Endothelial cell of umbilical vein (primary cell): ENCODE data around the gene RPP40. TPM values are rescaled to one million over a fixed set of nuclear protein-coding genes. Genes with fewer than 3 reads are reported as not detected.

Source experiments
- BruUV-seq: library from RNA; stranded (reverse); fragments of 400-500 nt; replicated peaks from 2 replicates; lab custom pipeline; 2021; lab: Mats Ljungman, UMichigan
- CTCF ChIA-PET: fragments of 300-600, 350-600 bp; sonication (Branson Sonifier 250); formaldehyde crosslinking; loops from one replicate; lab custom pipeline; 2021; ENCODE audit warnings: antibody characterized with exemption, inconsistent platforms; lab: Charles Lee
- POLR2A ChIA-PET: fragments of 300-600, 350-600 bp; sonication (Branson Sonifier 250); formaldehyde crosslinking; loops from one replicate; lab custom pipeline; 2021; ENCODE audit warnings: antibody characterized with exemption, inconsistent platforms; lab: Charles Lee
- DNase-seq: peaks from one replicate; pipeline ENCODE4 v3.0.0-alpha.2; 2011; ENCODE audit warnings: low read depth, low spot score
- FAIRE-seq: peaks from 2 replicates; lab custom pipeline; 2011; peaks lifted over from hg19 to GRCh38; lab: Jason Lieb, UNC
- H2AFZ ChIP-seq: 2 replicates; pipeline ENCODE4 v1.6.0; 2012; ENCODE audit warnings: low read depth, low read length, control low read depth, inconsistent platforms
- H3K27ac ChIP-seq: 2 replicates; pipeline ENCODE4 v1.5.1; 2011; ENCODE audit warnings: low read depth, mild to moderate bottlenecking, control low read depth, low read length, moderate library complexity; ENCODE audit not compliant: insufficient read depth
- H3K27me3 ChIP-seq, 2 experiments: 2 replicates each; pipeline versions ENCODE4 v1.6.0 to v1.6.1; 2011; ENCODE audit warnings: low read length in 2 of 2, mixed read lengths in 1 of 2; ENCODE audit not compliant: control insufficient read depth in 2 of 2, insufficient read depth in 2 of 2
- H3K36me3 ChIP-seq, 2 experiments: 2 replicates in 1 of 2; 3 replicates in 1 of 2; pipeline ENCODE4 v1.5.1; 2011; ENCODE audit warnings: low read length in 2 of 2, mild to moderate bottlenecking in 1 of 2, moderate library complexity in 1 of 2; ENCODE audit not compliant: control insufficient read depth in 2 of 2, insufficient read depth in 2 of 2; ENCODE audit errors: extremely low read depth in 1 of 2
- H3K4me1 ChIP-seq: 3 replicates; pipeline ENCODE4 v1.5.1; 2011; ENCODE audit warnings: mild to moderate bottlenecking, low read length; ENCODE audit not compliant: control insufficient read depth, insufficient read depth; ENCODE audit errors: extremely low read depth
- H3K4me2 ChIP-seq: 2 replicates; pipeline ENCODE4 v1.6.1; 2011; ENCODE audit warnings: low read length, control low read depth, mixed read lengths; ENCODE audit not compliant: insufficient read depth
- H3K4me3 ChIP-seq, 3 experiments: fragments of 200-600 bp in 1 of 3; sonication (generic), shearing (Covaris generic) in 1 of 3; replicated peaks in 1 of 3; 2 replicates each; pipeline ENCODE4 v1.5.1; 2011 to 2016; ENCODE audit warnings: control low read depth in 3 of 3, low read length in 3 of 3, mild to moderate bottlenecking in 2 of 3, inconsistent platforms in 1 of 3, low read depth in 1 of 3, moderate library complexity in 1 of 3; ENCODE audit not compliant: insufficient read depth in 1 of 3
- H3K79me2 ChIP-seq: 2 replicates; pipeline ENCODE4 v1.6.0; 2012; ENCODE audit warnings: low read length, inconsistent platforms; ENCODE audit not compliant: control insufficient read depth, insufficient read depth
- H3K9ac ChIP-seq: replicated peaks from 2 replicates; pipeline ENCODE3; 2011; ENCODE audit warnings: low read length, control low read depth; ENCODE audit not compliant: insufficient read depth; ENCODE audit errors: extremely low read depth
- H3K9me1 ChIP-seq: replicated peaks from 3 replicates; pipeline ENCODE4 v1.6.0; 2011; ENCODE audit warnings: mild to moderate bottlenecking, low read length; ENCODE audit not compliant: control insufficient read depth, insufficient read depth; ENCODE audit errors: extremely low read depth
- H3K9me3 ChIP-seq: replicated peaks from 2 replicates; pipeline ENCODE4 v1.5.1; 2012; ENCODE audit warnings: low read length, inconsistent platforms; ENCODE audit not compliant: control insufficient read depth, insufficient read depth
- H4K20me1 ChIP-seq: replicated peaks from 2 replicates; pipeline ENCODE3; 2011; ENCODE audit warnings: mild to moderate bottlenecking, low read length; ENCODE audit not compliant: control insufficient read depth, insufficient read depth; ENCODE audit errors: extremely low read depth
- FOS ChIP-seq: IDR thresholded peaks from 2 replicates; pipeline ENCODE4 v1.6.1; 2011; ENCODE audit warnings: mild to moderate bottlenecking, low read length, moderate library complexity, borderline replicate concordance; ENCODE audit not compliant: insufficient read depth
- GATA2 ChIP-seq: IDR thresholded peaks from 2 replicates; pipeline ENCODE4 v1.7.0; 2011; ENCODE audit warnings: low read depth, mild to moderate bottlenecking, moderate library complexity, mixed read lengths, low read length; ENCODE audit not compliant: insufficient read length, insufficient read depth
- MYC ChIP-seq: IDR thresholded peaks from one replicate; pipeline ENCODE4 v1.6.1; 2011; ENCODE audit warnings: mild to moderate bottlenecking, low read depth, low read length
- POLR2A ChIP-seq: IDR thresholded peaks from 2 replicates; pipeline ENCODE4 v1.6.1; 2012; ENCODE audit warnings: low read depth, mild to moderate bottlenecking, control low read depth, low read length
- POLR2AphosphoS5 ChIP-seq: IDR thresholded peaks from 2 replicates; pipeline ENCODE4 v1.6.1; 2012; ENCODE audit warnings: low read depth, mild to moderate bottlenecking, control low read depth, low read length, moderate library complexity; ENCODE audit not compliant: insufficient read depth
- dilution Hi-C: fragments of 300-500 bp; cut with MboI; formaldehyde crosslinking; loops from one replicate; pipeline ENCODE4 v1.15.0; 2019; ENCODE audit warnings: low sequenced_read_pairs; ENCODE audit not compliant: extremely low pct_ligation_motif_present
- intact Hi-C: fragments of 100-400 bp; cut with micrococcal nuclease; formaldehyde crosslinking; loops from one replicate; pipeline ENCODE4 v1.10.0; 2022
- polyA plus RNA-seq, 4 experiments: library from polyadenylated mRNA; depleted of rRNA in 3 of 4; stranded (reverse) in 3 of 4; unstranded in 1 of 4; fragments of >200 nt; gene quantifications; 2 replicates each; pipeline versions ENCODE4 v1.2.1 to v1.2.3, GENCODE V29; 2011 to 2012; ENCODE audit warnings: missing spikeins in 1 of 4
- total RNA-seq: library from RNA; stranded (reverse); gene quantifications from 2 replicates; pipeline ENCODE4 v1.2.3, GENCODE V29; 2021
- TF ChIP-seq, protein P1 (sequence below): IDR thresholded peaks from 2 replicates; pipeline ENCODE4 v1.6.1; 2011; ENCODE audit not compliant: insufficient read depth, insufficient read length

The RPP40 gene
- total and polyA plus RNA-seq, 2 donors (not counting 3 experiments of a cell fraction or from before 2014, with no cell fraction given): 10.2 to 15.3 TPM

DNA sequence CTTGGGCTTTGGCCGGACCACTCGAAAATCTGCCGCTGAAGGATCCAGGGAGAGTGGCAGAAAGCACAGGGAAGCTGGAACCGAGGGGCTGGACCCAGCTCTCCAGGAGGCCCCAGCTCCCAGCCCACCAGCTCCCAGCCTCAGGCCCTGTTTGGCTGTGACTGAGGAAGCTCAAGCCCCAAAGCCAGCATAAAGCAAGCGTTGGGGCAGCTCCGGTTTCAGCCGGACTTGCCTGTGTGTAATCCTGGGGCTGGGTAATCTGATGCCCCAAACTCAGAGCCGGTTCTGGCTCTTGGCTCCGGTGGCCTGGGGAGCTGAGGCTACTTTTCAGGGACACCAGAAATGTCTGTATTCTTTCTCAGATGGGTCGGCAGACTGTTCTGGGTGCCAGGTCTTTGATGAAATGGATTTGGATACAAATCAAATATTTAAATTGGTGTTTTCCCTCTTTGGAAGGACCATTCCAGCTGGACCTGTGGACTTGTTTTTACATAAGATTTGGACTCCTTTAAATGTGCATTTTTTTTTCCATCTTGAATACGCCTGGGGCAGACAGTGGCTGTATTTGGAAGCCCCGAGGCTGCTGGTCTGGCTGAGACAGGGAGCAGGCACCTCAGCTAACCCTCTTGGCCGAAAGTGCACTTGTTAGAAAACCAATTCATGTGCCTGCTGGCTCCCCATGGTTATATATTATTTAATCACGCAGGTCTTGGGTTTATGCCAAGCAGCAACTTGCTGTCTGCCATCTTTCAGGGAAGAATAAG is 29.7 kb downstream of the RPP40 start:
- intact Hi-C loops: no loop called here
- DNase-seq: no peak
- BruUV-seq: no TSS peak

DNA sequence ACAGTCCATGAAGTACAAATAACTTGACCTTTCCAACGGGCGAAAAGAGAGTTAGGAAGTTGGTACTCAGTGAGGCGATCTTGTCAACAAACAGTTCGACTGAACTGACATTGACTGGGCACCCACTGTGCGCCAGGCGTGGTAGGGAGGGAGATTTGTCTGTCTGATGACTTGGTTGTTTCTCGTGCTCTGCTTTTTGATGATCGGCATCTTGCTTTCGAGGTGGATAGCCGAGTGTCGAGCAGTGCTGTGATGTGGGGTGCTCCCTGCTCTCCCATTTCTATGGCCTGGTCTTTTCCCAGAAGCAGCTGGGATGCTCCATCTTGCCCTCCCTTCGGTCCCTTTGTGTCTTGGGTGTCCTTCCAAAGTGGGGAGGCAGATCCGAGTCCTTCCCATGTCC is 30.4 kb downstream of the RPP40 start:
- Histone ChIP-seq H3K9ac (no peak overlapping the region), H3K4me1 (no peaks in the 10 kb centered on the region), H3K27me3 (peaks cover 11 to 12% of the 10 kb centered on the region in 2 experiments), H2AFZ (no peak overlapping the region), H3K4me3 (no peak overlapping the region), H4K20me1 (no peaks in the 10 kb centered on the region), H3K4me2 (no peak overlapping the region), H3K79me2 (no peaks in the 10 kb centered on the region), H3K9me3 (no peaks in the 10 kb centered on the region), H3K27ac (no peak overlapping the region), H3K9me1 (no peaks in the 10 kb centered on the region), H3K36me3 (no peaks in the 10 kb centered on the region)
- POLR2A ChIA-PET: no interaction called here
- FAIRE-seq: no peak
- CTCF ChIA-PET: interaction anchor here (1.1 to 1.6 kb wide), 2 partner anchors 8 to 10 kb away, joined by 3 to 4 read pairs; no protein-coding TSS in a partner anchor
- BruUV-seq: no TSS peak
- no peak for DNase-seq
- intact Hi-C loops (no loop called here), dilution Hi-C loops (no loop called here)
- TF ChIP-seq POLR2A: no peak
- TF ChIP-seq GATA2: no peak
- TF ChIP-seq, protein P1, sequence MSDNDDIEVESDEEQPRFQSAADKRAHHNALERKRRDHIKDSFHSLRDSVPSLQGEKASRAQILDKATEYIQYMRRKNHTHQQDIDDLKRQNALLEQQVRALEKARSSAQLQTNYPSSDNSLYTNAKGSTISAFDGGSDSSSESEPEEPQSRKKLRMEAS: no peak
- TF ChIP-seq MYC: no peak

More for the DNA sequence above, 29.7 kb downstream of the RPP40 start:
- TF ChIP-seq, protein P1: no peak
- TF ChIP-seq FOS (no peak), POLR2AphosphoS5 (no peak), MYC (no peak)
- Histone ChIP-seq H3K4me2 (no peak overlapping the region), H3K36me3 (no peaks in the 10 kb centered on the region), H3K27ac (no peak overlapping the region), H3K4me3 (no peak overlapping the region), H3K9me1 (no peaks in the 10 kb centered on the region), H3K79me2 (no peaks in the 10 kb centered on the region), H2AFZ (no peak overlapping the region), H3K27me3 (peaks cover 11 to 12% of the 10 kb centered on the region in 2 experiments), H3K9ac (no peak overlapping the region), H3K4me1 (no peaks in the 10 kb centered on the region), H3K9me3 (no peaks in the 10 kb centered on the region), H4K20me1 (no peaks in the 10 kb centered on the region)
- ChIA-PET POLR2A (no interaction called here), CTCF (no interaction called here)
- no peak for FAIRE-seq
- dilution Hi-C loops: no loop called here
